NCI-H446 treated with DMSO at 0.1 percent for 48 hours (cell line): ENCODE measurements around the gene STK17B.
"Not testable (repeated sequence)": the region's sequence is repeated elsewhere in the genome, so short reads cannot be mapped to it uniquely, and the experiment has no call there.

ENCODE experiments used
- DNase-seq: peaks from one replicate; lab custom pipeline; 2025; lab: John Stamatoyannopoulos, UW

The STK17B gene

DNA sequence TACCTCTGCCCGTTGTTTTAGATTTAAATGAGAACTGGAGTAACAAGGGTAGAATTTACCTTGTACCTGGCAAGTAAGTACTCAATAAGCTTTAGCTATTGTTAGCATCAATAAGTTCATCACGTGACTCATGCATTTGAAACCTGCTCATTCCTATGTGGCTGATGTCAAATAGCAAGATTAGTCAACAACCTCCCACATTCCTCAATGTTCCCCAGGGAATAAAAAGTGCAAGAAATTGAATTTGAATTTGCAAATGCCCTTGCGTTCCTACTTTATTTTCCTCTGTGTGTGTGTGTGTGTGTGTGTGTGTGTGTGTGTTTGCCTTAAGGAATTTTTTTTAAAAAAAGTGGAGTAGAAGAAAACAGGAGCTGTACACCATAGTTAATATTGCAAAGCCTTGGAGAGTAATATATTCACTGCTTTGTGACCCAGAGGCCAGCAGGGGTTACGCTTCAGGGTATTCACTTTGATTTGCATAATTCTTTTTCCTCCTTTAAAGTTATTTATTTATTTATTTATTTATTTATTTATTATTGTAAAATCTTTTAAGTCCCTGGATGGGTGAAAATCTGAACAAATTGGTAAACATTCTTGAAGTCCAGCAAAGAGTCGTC lies 58.9 kb downstream of the STK17B start:
- no peak for DNase-seq

DNA sequence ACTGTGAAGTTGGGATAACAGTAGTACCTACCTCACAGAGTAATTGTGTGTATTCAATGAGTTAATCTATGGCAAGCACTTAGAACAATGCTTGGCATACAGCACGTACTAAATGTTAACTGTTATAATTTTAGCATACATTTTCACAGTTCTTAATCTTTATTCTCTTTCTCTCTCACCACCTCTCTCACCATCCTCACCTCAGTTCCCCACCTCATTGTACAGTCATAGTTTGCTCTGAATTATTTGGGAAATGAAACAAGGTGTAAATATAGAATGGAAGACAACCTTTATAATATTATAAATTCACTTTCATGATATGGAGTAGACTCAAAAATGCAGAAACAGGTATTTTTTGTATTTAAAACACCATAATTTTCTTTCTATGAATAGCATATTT lies 62.8 kb downstream of the STK17B start:
- DNase-seq: no peak

DNA sequence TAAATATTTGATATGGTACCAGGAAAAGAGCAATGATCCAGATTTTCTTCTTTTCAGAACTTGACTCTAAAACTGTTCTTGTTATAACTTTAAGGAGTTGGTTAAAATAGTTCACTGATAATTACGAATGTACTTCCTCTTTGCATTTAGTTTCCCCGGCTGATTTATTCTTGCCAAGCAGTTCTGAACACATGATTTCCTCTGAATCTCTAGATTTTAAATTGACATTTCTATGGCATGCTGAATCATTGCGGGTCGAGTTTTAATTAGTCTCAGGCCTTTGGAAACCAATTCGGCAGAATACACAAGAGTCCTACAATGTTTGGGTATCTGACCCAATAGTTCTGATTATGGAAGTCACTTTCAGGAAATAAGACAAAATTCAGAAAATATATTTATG lies 65.4 kb downstream of the STK17B start:
- no peak for DNase-seq

- no peak for DNase-seq
These were observed 67.3 kb downstream of the STK17B start for GRCh38 chr2:196104066-196104465.

GRCh38 chr2:196103626-196104025 lies 67.8 kb downstream of the STK17B start:
- no peak for DNase-seq

DNA sequence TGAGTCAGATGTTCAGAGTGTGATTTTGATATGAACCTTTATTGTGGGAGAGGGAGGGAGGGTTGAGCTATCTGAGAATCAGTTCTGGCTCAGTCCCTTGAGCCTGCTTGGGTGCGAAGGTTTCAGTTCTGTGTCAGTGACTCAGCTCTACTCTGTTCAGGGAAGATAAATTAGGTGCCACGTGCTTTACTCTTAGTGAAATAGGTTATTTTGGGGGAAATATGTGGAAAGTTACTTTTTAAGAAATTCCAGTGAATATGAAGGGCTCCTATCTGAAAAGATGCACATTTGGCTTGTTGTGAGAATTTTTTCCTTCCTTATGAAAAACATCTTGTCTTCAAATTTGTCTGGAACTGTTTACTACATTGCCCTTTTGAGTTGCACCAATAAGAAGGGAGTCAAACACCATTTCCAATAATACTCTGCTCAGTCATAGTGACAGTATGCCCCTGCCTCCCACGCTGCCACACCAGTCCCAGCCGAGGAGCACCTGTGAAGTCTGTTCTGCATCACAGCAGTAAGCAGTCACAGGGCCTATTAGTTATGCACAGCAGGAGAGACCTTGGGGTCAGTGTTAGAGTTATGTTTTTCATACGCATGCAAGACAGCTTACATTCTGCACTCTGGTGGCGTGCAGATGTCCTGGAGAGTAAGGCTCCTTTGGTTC lies 69.9 kb downstream of the STK17B start:
- no peak for DNase-seq

DNA sequence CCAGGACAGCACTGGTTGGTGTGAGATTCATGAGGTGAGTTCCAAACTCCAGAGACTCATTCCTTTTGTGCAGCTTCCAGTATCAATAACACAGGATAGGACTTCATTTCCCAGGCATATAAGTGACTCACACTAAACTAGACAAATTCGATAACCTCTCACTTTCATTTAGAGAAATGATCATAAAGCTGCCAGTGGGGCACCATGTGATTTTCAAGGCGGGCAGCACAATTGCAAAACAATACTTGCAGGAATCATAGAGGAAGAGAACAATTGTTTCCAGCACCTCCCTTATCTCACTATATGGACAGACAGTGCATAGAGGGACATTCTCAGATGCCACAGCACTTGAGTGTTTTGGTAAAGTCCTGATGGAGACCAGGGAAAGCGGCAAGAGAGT lies 71.5 kb downstream of the STK17B start:
- DNase-seq: no peak

DNA sequence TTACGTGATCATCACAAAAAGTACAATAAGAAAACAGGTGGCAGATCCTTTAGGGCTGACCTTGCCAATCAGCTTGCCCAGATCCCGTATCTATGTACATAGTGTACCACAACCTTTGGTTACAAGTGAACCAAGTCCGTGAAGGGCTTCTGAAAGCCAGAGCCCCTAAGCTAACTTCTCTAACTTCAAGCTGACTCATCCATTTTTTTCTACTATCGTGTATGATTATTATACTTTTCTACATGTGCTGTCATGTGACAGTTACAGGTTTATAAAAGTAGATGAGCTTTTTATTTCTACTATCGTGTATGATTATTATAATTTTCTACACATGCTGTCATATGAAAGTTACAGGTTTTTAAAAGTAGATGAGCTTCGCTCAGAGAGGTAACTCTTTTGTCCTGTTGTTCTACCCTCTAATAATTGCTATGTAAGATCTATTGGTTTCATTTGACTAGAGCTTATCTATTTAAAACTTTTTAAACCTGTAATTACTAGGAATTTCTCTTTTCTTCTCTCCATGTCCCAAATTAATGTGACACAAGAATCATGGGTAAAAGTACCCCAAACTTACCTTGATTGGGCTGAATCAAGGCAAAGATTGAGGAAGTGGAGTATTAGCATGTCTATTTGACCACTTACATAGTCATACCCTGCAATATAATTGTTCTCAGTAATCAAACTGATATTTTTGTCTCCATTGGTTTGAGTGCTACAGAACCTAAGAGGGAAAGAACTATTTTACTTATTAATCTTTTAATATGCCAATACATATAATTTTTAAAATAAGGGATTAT lies 73.3 kb downstream of the STK17B start:
- no peak for DNase-seq

GRCh38 chr2:196096982-196097745 lies 74.2 kb downstream of the STK17B start:
- DNase-seq: no peak

DNA sequence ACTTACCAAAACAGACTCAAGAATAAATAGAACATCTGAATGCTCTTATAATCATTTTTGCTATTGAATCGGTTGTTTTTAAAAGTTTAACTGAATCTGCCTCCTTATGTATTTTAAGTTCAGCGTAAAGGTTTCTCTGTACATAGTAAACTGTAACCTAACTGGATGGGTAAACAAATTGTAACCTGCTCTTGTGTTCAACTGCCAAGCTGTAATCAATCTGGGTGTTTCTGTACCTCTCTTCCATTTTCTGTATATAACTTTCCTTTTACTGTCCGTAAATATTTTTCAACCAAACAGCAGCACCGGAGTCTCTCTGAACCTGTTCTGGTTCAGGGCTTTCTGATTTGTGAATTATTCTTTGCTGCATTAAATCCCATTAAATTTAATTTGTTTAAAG lies 75.1 kb downstream of the STK17B start:
- no peak for DNase-seq

- DNase-seq: not testable (repeated sequence)
These were observed 81.9 kb downstream of the STK17B start for GRCh38 chr2:196089448-196089847.

GRCh38 chr2:196088203-196088602 lies 83.2 kb downstream of the STK17B start:
- no peak for DNase-seq

DNA sequence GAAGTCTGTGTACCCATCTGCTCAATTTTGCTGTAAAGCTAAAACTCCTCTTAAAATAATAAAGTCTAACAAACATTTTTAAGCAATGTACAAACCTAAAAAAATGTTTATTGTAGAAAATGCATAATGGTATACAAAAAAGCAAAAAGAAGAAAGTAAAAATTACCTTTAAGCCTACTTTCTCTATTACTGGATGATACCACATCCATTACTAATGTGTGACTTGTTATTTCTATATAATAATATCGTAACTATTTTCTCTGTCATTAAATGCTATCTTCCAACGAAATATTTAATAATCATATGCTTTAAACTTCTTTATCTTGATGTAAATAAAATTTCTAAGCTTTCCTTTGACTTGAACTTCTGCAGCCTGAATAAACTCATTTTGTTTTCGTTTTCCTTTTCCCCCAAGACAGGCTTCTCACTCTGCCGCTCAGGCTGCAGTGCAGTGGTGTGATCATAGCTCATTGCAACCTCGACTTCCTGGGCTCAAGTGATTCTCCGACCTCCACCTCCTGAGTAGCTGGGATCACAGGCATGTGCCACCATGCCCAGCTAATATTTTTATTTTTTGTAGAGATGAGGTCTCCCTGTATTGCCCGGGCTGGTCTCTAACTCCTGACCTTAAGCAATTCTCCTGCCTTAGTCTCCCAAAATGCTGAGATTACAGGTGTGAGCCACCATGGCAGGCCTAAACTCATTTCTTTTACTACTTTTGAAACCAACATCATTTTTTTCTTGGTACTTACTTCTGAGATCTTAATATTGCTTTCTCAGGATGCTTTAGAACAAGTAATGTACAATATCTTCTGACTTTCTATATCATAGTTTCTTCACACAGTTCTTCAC lies 84.6 kb downstream of the STK17B start:
- no peak for DNase-seq

DNA sequence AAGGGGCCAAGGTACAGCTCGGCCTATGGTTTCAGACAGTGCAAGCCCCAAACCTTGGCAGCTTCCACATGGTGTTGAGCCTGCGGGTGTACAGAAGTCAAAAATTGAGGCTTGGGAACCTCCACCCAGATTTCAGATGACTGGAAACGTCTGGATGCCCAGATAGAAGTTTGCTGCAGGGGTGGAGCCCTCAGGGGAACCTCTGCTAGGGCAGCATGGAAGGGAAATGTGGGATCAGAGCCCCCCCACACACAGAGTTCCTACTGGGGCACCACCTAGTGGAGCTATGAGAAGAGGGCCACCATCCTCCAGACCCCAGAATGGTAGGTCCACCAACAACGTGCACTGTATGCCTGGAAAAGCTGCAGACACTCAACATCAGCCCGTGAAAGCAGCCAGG lies 87.8 kb downstream of the STK17B start:
- no peak for DNase-seq
